Dermis microvascular lymphatic vessel endothelial cell (primary cell): ENCODE data around the gene CGREF1. TPM values are rescaled to one million over a fixed set of nuclear protein-coding genes. Genes with fewer than 3 reads are reported as not detected.
"Not testable (repeated sequence)": the region's sequence is repeated elsewhere in the genome, so short reads cannot be mapped to it uniquely, and the experiment has no call there.

Source experiments
- DNase-seq, 2 donors: peaks; one replicate each; pipeline versions ENCODE4 v3.0.0 to v3.0.0-alpha.2; 2010; ENCODE audit warnings: low read depth in 2 of 2
- total RNA-seq: library from RNA; depleted of rRNA; stranded (reverse); fragments of >200 nt; gene quantifications from 2 replicates; pipeline ENCODE4 v1.2.1, GENCODE V29; 2014

The CGREF1 gene
- total RNA-seq, 1 donor from 2014 or later, result 2.8 TPM

GRCh38 chr2:27111392-27112078 is 7.4 kb downstream of the CGREF1 start:
- DNase-seq, result not testable (repeated sequence)

GRCh38 chr2:27110603-27111352 is 8.2 kb downstream of the CGREF1 start:
- not testable (repeated sequence) for DNase-seq

DNA sequence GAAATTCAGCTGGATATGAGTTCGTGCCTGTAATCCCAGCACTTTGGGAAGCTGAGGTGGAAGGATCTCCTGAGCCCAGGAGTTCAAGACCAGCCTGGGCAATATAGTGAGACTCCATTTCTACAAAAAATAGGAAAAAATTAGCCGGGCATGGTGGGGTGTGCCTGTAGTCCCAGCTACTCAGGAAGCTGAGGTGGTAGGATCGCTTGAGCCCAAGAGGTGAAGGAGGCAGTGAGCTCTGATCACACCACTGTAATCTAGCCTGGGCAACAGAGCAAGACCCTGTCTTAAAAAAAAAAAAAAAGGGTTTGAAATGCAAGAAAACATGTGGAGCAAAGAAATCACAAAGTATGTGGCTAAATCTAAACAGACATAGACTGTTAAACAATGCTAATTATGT is 9.8 kb downstream of the CGREF1 start:
- no peak for DNase-seq

GRCh38 chr2:27108221-27108620 is 10.7 kb downstream of the CGREF1 start:
- no peak for DNase-seq

GRCh38 chr2:27105981-27106380 is 12.9 kb downstream of the CGREF1 start:
- no peak for DNase-seq

- DNase-seq, result no peak
Observed at GRCh38 chr2:27102329-27102728, 16.6 kb downstream of the CGREF1 start.

DNA sequence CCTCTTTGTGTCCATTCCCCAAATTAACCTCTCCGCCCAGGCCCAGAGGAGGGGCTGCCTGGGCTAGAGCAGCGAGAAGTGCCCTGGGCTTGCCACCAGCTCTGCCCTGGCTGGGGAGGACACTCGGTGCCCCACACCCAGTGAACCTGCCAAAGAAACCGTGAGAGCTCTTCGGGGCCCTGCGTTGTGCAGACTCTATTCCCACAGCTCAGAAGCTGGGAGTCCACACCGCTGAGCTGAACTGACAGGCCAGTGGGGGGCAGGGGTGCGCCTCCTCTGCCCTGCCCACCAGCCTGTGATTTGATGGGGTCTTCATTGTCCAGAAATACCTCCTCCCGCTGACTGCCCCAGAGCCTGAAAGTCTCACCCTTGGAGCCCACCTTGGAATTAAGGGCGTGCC is 18.9 kb downstream of the CGREF1 start:
- no peak for DNase-seq

GRCh38 chr2:27099334-27099955 is 19.5 kb downstream of the CGREF1 start:
- no peak for DNase-seq

- no peak for DNase-seq
Observed at GRCh38 chr2:27097341-27097740, 21.6 kb downstream of the CGREF1 start.

- DNase-seq, result no peak
Observed at GRCh38 chr2:27096748-27097297, 22.1 kb downstream of the CGREF1 start.

DNA sequence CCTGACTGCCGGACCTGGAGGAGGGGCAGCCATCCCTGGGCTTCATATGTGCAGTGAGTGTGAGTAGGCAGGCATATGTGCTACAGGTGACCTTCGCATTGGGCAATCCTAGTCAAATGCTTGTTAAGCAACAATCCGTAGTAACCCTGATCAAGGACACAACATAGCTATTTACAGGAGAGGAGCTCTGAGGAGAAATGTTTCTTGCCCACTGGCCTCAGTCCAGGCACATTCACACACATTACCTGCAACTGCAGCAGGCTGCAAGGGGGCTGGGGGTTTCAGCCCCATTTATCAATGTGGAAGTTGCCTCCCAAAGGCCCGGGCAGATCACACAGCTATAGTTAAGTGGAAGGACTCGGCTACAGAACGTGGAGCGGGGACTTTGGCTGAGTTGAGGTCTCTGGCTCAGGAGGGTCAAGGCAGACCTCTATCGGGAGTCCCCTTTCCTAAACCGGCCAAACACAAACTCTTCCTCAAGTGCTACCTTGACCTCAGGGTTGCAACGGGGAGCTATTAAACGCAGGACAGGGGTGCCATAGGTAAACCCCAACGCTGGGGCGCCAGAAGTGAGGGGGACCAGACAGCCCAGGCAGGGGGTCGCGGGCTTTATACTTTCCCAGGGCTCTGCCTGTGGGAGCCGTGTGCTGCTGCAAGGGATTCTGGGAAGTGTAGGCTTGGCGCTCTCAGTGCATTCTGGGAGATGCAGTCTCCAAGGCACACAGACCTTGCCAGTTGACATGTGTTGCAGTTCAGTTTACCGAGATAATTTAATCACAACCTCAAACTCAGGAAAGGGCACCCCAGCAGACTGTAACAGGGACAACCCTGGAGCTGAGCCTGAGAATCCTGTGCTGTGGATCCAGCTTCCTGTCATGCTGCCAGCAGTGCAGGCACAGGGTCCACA is 22.9 kb downstream of the CGREF1 start:
- peak; percentile 45 to 59 for DNase-seq

DNA sequence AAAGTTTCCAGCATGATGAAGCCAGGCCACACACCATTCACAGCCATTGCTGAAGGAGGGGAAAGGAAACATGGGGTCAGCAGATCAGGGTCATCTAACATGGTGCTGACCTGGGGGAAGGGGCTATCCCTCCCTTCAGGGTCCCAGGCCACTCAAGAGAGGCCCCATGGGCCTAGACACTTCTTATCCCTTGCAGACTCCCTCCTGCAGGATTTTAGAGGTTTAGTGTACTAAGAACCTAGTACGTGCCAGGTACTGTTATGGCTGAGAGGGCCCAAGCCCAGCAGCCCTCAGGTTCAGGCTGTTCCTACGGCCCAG is 23.5 kb downstream of the CGREF1 start:
- DNase-seq, result no peak

DNA sequence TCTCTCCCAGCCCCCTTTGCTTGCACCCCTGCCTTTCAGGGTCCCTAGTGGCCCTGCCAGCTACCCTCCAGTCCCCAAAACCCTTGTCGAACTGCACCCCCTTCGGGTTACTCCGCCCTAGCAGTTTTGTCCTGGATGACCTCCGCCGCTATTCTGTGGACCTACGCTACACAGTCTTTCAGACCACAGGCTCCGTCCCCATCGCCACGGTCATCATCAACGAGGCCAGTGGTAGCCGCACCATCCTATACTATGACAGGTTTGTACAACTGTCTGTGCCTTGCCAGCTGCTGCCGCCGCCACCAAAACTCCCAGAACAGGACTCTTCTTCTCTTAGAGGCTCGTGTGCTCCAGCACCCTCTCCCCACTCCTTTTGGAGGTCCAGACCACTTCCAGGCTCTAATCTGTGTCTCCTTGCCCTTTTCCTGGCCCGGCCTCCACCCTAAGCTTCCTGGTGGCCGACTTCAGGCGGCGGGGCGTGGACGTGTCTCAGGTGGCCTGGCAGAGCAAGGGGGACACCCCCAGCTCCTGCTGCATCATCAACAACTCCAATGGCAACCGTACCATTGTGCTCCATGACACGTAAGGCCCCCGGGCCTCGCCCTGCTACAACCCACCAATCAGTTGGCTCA is 24.5 kb downstream of the CGREF1 start:
- no peak for DNase-seq

DNA sequence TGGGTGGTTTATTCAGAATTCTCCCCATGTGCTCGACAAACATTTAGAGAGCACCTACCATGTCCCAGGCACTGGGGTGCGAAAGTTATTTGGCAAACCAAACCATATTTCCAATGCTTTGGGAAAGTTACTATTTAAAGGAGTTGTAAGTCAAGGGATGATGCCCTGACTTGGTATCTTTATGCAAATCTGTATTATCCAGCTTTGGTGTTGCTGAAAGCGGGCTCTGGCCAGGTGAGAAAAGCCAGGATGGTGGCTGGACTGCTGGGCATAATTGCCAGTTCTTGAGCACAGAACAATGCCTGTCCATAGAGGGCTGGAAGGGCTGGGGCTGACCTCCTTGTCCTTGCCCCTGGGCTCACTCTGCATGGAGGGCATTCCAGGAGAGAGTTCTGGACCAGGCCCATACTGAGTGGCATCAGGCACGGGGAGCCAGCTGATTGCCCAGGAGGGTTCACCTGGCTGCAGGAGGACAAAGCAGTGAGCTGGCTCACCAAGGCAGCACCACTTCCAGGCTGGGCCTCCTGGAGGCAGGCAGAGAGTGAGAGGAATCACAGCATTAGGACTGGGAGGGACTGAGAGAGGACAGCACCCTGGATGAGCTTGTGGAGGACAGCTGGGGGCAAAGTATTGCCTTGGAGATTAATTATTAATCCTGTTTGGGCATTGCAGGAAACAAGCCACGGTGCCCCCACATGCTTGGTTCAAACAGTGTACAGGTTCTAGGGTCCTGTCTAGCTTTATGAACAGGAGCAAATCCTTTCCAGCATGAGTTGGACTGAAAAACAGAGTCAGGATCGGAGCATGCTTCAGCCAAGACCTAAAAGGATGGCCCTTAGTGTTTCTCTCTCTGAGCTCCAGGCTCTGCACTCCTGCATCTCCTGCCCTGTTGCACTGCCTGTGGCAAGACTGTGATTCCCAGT is 25.2 kb downstream of the CGREF1 start:
- DNase-seq, result no peak

GRCh38 chr2:27092696-27093429 is 26.1 kb downstream of the CGREF1 start:
- DNase-seq, result no peak

DNA sequence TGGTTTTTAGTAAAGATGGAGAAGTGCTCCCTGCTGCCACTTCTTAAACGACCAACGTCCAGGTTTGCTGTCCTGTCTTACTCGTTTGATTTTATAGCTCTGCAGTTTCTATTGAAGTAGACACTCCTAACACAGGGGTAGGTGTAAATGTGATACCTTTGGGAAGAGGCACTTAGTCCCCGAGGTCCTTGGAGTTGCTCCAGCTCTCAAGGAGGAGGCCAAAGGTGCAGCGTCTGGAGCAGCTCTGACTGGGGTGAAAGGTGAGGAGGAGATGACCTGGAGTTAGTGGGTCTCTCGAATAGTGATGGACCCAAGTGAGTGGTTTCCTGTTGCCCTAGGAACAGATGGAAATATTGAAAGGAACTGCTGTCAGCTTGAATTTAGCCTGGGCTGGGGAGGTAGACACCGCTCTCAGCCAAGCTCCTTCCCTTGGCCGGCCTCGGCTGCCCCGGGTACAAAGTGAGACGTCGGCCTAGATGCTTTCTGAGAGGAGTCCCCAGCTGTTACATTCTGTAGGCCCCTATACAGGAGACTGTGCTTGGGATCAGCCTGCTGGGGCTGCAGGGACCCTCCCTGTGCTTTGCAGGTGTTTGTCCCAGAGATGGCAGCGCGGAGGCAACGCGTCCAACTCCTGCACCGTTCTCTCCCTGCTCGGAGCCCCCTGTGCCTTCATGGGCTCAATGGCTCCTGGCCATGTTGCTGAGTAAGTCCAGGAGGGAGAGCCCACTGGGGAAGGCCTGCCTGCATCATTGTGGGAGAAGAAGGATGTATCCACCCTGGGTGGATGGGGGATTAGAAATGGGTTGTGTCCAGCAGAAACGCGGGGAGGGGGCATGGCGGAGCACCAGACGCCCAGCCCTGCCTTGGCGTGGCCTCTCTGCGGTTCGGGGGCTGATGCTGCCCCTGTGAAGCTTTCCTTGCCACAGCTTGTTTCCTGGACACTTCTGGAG is 26.9 kb downstream of the CGREF1 start:
- no peak for DNase-seq

- DNase-seq, result no peak
Observed at GRCh38 chr2:27089111-27089954, 29.6 kb downstream of the CGREF1 start.
